ENCODE data around the gene PITHD1.
"Not testable (repeated sequence)": the region's sequence is repeated elsewhere in the genome, so short reads cannot be mapped to it uniquely, and the experiment has no call there.

The PITHD1 gene

GRCh38 chr1:23772854-23773242 is 5.4 kb upstream of the PITHD1 start:
- no peak for DNase-seq (ENCODE audit: low read depth in 2 of 2)

- DNase-seq (ENCODE audit: low read depth in 2 of 2) = no peak
Measured at GRCh38 chr1:23774174-23774880, 3.9 kb upstream of the PITHD1 start.

- no peak for DNase-seq (ENCODE audit: low read depth in 2 of 2)
Measured at GRCh38 chr1:23776217-23776616, 2.0 kb upstream of the PITHD1 start.

- DNase-seq (ENCODE audit: low read depth in 2 of 2) = no peak
Measured at GRCh38 chr1:23779826-23780371, 1.7 kb downstream of the PITHD1 start.

- not testable (repeated sequence) for DNase-seq (ENCODE audit: low read depth in 2 of 2)
Measured at GRCh38 chr1:23783141-23783540, 4.9 kb downstream of the PITHD1 start.

- DNase-seq (ENCODE audit: low read depth in 2 of 2) = no peak
Measured at GRCh38 chr1:23784846-23785245, 6.6 kb downstream of the PITHD1 start.

- DNase-seq (ENCODE audit: low read depth in 2 of 2) = no peak
Measured at GRCh38 chr1:23787701-23788100, 9.5 kb downstream of the PITHD1 start.

- DNase-seq (ENCODE audit: low read depth in 2 of 2) = no peak
Measured at GRCh38 chr1:23788695-23789094, 10.5 kb downstream of the PITHD1 start.

GRCh38 chr1:23790696-23791515 is 12.7 kb downstream of the PITHD1 start, which contains the start of gene LYPLA2:
LYPLA2 (plus strand) TSS chr1:23791145; CDS start chr1:23792683, 1,538 bp downstream.
- DNase-seq (ENCODE audit: low read depth in 2 of 2) = peak; percentile 67 to 84

GRCh38 chr1:23791516-23792047 is 13.4 kb downstream of the PITHD1 start:
- no peak for DNase-seq (ENCODE audit: low read depth in 2 of 2)

- no peak for DNase-seq (ENCODE audit: low read depth in 2 of 2)
Measured at GRCh38 chr1:23792151-23792945, 14.1 kb downstream of the PITHD1 start.

- DNase-seq (ENCODE audit: low read depth in 2 of 2) = no peak
Measured at GRCh38 chr1:23793018-23793781, 15.0 kb downstream of the PITHD1 start.

GRCh38 chr1:23793861-23794731 is 15.9 kb downstream of the PITHD1 start:
- DNase-seq (ENCODE audit: low read depth in 2 of 2) = no peak

- DNase-seq (ENCODE audit: low read depth in 2 of 2) = not testable (repeated sequence)
Measured at GRCh38 chr1:23794732-23795182, 16.5 kb downstream of the PITHD1 start.

GRCh38 chr1:23795676-23796465 is 17.7 kb downstream of the PITHD1 start:
- DNase-seq (ENCODE audit: low read depth in 2 of 2) = no peak

GRCh38 chr1:23796466-23797271 is 18.5 kb downstream of the PITHD1 start:
- no peak for DNase-seq (ENCODE audit: low read depth in 2 of 2)

GRCh38 chr1:23797478-23798448 is 19.5 kb downstream of the PITHD1 start:
- DNase-seq (ENCODE audit: low read depth in 2 of 2) = no peak
